HG02885 (cell line): ENCODE results near the gene ALOX5AP.

Experiments
- ATAC-seq: cut with Tn5 transposase; IDR thresholded peaks from one replicate; pipeline ENCODE4 v1.9.1; 2021; ENCODE audit warnings: mild to moderate bottlenecking; ENCODE audit not compliant: unreplicated experiment, poor library complexity

The ALOX5AP gene

GRCh38 chr13:30735025-30735871, at the start of gene ALOX5AP:
ALOX5AP (plus strand) TSS chr13:30735543; CDS start chr13:30735606, 63 bp downstream.
- peak; percentile 80 for ATAC-seq

- no peak for ATAC-seq
Measured at GRCh38 chr13:30685987-30686386, 49.4 kb upstream of the ALOX5AP start.

- ATAC-seq = no peak
Measured at GRCh38 chr13:30687601-30688000, 47.7 kb upstream of the ALOX5AP start.

GRCh38 chr13:30689752-30690151, 45.6 kb upstream of the ALOX5AP start:
- ATAC-seq = no peak

DNA sequence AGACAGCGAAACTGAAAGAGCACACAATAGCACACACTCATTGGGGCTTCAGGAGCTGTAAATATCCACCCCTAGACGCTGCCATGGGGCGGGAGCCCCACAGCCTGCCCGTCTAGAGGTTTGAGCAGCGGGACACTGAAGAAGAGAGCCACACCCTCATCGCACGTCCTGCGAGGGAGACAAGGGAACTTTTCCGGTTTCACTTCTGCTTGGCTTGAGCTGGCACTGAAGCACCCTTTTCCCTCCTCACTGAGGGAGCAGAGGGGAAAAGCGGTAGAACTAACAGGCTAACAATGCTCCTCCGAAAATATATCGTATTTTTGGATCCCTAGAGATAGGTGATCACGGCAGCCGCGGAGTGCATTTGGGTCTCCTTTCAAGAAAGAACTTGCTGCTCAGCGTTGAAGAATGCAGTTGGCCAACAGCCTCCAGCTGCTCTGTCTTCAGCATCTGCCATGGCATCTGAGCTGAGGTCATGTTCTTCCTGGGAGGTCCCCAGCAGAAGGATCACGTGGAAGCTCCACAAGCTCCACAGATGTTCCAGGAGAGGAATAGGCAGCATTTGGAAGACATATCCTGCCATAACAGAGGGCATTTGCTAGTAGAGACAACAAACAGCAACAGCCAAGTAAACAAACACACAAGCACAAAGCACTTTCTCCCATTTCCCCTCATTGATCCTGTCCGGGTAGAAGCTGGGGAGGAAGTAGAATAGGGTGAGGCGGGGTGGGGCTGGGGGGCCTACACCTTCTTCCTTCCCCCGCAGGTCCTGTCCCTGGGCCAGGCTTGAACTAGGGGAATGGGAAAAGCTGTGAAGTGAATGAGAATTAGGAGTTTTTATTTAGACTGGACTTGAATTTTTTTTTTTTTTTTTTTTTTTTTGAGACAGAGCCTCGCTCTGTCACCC, 44.8 kb upstream of the ALOX5AP start:
- peak; percentile 87 for ATAC-seq

DNA sequence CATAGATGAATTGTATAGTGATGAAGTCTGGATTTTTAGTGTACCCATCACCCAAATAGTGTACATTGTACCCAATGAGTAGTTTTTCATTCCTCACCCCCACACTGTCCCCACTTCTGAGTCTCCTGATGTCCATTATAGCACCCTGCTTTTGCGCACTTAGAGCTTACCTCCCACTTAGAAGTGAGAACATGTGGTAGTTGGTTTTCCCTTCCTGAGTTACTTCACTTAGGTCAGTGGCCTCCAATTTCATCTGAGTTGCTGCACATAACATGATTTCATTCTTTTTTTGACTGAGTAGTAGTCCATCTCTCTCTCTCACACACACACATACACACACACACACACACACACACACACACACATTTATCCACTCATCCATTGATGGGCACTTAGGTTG, 43.2 kb upstream of the ALOX5AP start:
- ATAC-seq = no peak

GRCh38 chr13:30696278-30697176, 38.8 kb upstream of the ALOX5AP start:
- ATAC-seq = peak; percentile 53

- no peak for ATAC-seq
Measured at GRCh38 chr13:30697177-30697953, 38.0 kb upstream of the ALOX5AP start.

DNA sequence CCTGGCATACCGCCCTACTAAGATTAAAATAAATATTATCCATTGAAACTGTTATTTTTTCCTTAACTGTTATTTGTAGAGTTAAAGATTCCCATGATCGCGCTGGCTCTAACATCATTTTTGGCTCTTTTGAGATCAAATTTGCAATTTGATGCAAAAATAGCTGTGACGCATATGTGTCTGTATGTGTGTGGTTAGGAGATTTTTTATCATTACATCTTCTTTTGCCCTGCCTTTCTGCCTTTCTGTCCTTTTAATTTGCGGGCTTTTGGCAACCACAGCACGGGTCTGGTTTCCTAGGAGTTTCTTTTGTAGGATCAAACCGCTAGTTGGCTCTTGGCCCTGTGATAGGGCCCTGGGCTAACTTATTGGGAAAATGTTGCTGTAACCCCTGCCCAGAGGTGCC, 37.3 kb upstream of the ALOX5AP start:
- ATAC-seq = no peak

DNA sequence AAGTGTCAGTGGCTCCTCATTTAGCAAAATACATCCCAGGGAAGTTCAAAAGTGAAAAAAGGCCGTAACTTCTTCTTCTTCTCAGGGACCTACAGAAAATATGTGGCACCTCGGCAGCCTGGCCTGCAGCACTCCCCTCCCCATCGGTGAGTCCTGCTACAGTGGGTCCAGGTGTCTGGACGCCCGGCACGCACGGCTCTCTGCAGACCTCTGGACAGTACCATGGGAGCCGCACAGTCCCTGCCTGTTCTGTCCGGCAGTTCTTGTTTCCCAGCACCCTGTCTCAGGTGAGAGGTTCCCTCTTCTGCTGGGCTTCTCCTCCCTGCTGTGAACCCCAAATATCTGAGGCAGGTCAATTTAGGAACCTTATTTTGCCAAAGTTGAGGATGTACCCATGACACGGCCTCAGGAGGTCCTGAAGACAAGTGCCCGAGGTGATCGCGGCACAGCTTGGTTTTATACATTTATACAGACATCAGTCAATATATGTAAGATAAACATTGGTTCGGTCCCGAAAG, 36.8 kb upstream of the ALOX5AP start:
- no peak for ATAC-seq

- ATAC-seq = no peak
Measured at GRCh38 chr13:30700364-30700763, 35.0 kb upstream of the ALOX5AP start.

DNA sequence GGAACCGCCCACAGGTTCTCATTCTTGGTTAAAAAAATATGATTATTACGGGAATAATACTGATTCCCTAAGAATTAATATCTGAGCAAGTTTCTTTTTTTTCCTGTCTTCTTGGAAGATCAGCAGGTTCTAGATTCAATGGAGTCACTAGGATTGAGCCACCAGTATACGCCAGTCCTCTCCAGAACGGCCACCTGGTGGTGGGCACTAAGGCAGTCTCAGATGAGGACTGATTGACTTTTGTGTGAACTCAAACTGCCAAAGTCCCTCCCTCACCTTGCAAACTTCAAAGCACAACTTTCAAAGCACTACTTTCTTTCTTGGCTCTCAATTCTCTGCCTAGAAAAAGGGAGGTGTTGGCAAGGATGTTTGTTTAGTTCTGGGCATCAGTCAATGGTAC, 33.3 kb upstream of the ALOX5AP start:
- no peak for ATAC-seq

DNA sequence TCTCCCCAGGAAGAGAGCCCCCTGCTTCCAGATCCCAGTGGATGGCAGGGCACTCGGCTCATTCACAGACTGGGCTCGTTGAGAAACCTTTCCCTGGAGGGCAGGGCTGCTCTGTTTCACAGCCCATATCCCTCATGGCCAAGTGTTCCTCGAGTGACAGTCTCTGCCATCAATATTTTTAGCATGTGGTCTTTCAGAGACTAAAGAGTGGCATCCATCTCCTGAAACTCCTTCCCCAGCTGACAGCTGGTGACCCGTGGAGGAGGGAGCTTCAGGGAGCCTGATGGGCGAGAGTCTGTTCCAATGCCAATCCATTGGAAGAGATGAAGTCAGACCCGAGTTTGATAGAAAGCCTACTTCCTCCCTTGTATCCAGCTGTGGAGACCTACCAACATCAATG, 30.7 kb upstream of the ALOX5AP start:
- no peak for ATAC-seq

- no peak for ATAC-seq
Measured at GRCh38 chr13:30705680-30706079, 29.7 kb upstream of the ALOX5AP start.

DNA sequence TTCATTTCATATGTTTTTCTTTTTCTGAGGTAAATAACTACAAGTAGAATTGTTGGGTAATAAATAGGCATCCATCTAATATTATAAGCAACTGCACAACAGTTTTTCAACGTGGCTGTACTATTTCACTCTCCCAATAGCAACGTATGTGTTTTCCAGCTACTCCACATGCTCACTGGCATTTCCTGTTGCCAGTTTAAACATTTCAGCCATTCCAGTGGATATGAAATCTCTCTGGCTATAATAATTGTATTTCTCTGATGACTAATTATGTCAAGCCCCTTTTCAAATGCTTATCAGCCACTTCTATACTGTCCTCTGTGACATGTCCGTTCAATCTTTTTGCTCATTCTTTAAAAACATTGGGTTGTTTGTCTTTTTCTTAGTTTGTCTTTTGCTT, 26.8 kb upstream of the ALOX5AP start:
- no peak for ATAC-seq

GRCh38 chr13:30710442-30710841, 24.9 kb upstream of the ALOX5AP start:
- ATAC-seq = no peak

DNA sequence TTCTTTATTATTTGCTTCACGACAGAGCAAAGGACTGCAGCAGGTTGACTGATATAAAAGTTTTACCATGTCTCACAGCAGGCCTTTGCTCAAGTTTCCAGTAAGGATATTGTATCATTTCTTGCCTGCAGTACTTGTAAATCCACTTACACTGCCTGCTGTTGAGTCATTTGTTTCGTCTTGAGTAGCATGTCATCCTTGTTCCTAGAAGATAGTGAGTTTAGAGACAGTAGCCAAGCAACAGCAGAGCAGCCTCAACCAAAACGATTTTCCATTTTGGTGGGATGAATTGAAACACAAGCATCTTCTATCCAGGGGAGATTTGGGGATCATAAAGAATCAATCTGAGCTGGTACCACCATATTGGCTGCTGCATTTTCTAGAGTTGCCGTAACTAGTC, 24.0 kb upstream of the ALOX5AP start:
- no peak for ATAC-seq

- ATAC-seq = no peak
Measured at GRCh38 chr13:30711837-30712236, 23.5 kb upstream of the ALOX5AP start.
